Measurements from ENCODE around the gene XCL2. TPM values are rescaled to one million over a fixed set of nuclear protein-coding genes. Genes with fewer than 3 reads are reported as not detected.
"Not testable (repeated sequence)": the region's sequence is repeated elsewhere in the genome, so short reads cannot be mapped to it uniquely, and the experiment has no call there.

XCL2 gene
- not detected for total RNA-seq
- long read RNA-seq, result 0 reads

- intact Hi-C loops (cut with DNase I); DNase-seq (ENCODE audit: low spot score): not testable (repeated sequence)
Measured at GRCh38 chr1:168543840-168544498, at the start of gene XCL2. Gene XCL2 (minus strand): TSS chr1:168543997. CDS start chr1:168543964, 33 bp downstream.

DNA sequence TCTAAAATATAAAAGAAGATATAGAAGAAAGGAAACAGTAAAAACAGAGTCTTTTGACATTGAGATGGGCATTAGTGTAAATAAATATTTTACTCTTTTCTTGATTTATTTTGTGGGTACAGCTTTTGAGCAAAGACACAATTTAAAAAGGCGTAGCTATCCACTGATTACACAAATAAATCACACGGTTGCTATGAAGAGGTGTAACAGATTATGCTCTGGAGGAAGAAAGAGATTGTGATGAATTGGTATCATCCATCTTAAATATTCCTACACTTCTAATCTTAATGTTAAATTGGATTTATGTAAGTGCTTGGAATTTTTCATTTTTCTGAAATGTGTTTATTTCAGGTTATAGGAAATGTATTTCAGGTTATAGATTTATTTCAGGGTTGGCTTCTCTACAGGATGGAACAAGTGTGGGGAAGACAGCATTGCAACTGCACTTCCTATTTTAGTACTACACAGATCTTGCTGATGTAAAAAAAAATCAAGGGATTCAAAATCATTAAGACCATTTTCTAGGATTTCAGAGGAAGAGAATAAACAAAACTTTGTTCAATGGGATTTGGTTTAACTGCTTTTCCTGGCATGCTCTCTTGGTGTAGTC, 47.9 kb upstream of the XCL2 start:
- intact Hi-C loops (cut with DNase I), result no loop called here

DNA sequence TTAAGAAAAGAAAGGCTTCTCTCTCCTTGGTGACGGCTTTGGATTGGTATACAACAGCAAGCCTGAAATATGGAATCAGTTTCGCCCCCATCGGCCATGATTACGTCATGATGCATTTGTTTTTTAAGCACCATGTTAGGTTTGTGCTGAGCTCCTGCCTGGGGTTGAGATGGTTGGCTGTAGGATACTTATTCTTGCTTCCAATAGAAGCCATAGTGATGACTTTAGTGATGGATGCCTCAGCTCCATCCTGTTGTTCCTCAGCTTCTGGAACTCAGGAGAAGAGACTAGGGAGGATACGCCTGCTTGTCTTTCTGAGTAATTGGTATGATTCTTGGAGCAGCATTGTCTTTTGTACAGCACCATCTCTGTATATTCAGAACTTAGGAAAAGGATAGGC, 47.3 kb upstream of the XCL2 start:
- intact Hi-C loops (cut with DNase I), result no loop called here
- DNase-seq (ENCODE audit: low spot score), result no peak

More for the DNA sequence above, 47.9 kb upstream of the XCL2 start:
- no peak for DNase-seq (ENCODE audit: low spot score)

- no peak for DNase-seq (ENCODE audit: low spot score)
- intact Hi-C loops (cut with DNase I), result no loop called here
Measured at GRCh38 chr1:168589167-168589566, 45.4 kb upstream of the XCL2 start.

DNA sequence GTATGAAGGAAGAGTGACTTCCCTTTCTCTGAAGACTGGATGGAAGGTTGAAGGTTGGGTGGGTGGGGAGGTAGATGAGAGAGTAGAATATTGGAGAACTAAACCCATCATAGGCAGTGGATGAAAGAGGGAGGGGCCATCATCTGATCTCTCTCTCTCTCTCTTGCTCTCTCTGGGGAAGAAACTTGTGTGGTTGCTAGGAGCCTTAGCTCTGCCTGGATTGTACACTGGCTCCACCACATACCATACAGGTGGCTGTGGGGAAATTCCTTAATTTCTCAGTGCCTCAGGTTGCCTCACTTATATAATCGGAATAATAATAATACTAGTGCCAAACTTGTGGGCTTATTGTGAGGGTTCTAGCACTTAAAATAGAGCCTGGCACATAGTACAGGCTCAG, 42.1 kb upstream of the XCL2 start:
- no peak for DNase-seq (ENCODE audit: low spot score)
- intact Hi-C loops (cut with DNase I), result no loop called here

DNA sequence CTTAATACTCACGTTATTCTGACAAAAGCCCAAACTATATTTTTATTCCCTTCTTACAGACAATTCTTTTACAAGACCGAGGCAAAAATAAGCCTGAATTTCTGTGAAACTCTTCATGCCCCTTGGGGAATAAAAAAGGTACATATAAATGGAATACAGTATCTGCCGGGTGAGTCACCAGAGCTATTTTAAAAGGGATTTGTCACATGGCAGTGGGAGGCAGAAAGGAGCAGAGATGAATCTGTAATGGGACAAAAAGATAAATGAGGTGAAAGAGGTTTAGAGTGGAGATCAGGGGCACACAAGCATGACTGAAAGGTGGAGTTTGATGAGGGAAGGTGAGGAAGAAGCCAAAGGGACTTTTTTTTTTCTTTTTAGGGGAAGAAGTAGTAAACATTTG, 41.4 kb upstream of the XCL2 start:
- intact Hi-C loops (cut with DNase I), result no loop called here
- DNase-seq (ENCODE audit: low spot score), result no peak

GRCh38 chr1:168583571-168583970, 39.8 kb upstream of the XCL2 start:
- no peak for DNase-seq (ENCODE audit: low spot score)
- intact Hi-C loops (cut with DNase I), result no loop called here

DNA sequence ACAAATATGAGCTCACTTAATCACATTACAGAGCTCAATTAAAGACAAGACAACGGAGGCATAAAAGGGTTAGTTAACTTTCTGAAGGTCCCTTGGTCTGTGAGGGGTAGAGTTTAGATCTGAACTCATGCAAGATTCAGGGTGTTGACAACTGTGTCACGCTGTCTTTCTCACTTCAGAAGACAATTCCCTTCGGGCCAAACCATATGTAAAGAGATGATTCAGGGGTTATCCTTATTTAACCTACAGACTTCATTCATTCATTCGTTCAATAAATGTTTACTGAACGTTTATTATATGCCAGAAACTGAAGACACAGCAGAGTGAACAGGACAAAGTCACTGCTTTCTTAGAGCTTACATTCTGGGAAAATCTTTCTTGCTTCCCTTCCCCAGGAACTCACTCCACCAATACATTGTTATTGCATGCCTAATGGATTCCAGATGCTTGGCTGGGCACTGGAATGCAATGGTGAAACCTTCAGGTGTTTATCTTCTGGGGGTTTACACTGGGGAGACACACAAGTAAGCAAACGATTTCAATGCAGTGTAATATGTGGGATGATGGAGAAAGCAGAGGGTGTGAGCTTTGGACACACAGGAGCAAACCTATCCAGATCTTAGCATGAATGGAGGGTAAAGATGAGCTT, 39.0 kb upstream of the XCL2 start:
- intact Hi-C loops (cut with DNase I), result no loop called here

DNA sequence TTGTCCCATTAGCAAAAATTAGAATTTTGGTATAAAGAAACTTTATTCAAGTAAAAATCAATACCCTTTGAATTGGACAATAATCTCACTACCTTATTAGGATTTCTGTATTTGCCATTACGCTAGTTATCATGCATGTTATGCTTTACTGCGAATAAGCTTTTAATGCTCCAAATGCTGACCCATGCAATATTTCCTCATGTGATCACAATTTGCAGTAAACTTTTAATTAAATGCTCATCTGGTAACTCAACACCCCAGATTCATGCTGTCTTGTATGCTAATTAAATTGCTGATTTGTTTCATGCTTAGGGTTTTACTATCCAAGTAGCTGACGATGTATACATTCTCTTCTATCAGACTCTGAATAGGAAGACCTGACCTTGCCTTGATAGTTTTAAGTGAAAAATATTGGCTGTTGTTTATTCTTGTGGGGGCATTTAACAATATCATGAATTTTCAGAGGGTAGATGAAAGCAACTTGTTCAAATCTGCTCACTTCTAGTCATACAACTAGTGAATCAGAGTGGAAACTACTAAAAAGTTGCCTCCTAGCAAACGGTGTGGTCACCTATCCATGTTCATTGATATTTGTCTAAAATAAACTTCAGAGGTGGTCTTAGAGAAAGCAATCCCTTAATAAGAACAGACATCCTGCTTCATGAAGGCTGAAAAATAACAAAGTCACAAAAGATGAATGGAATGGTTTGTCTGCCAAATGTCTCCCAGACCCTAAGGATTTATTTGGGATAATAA, 38.2 kb upstream of the XCL2 start:
- no peak for DNase-seq (ENCODE audit: low spot score)
- intact Hi-C loops (cut with DNase I), result no loop called here

More for the DNA sequence above, 39.0 kb upstream of the XCL2 start:
- DNase-seq (ENCODE audit: low spot score), result no peak

- DNase-seq (ENCODE audit: low spot score); intact Hi-C loops (cut with DNase I): not testable (repeated sequence)
Measured at GRCh38 chr1:168580991-168581390, 37.2 kb upstream of the XCL2 start.

GRCh38 chr1:168580290-168580689, 36.5 kb upstream of the XCL2 start:
- DNase-seq (ENCODE audit: low spot score); intact Hi-C loops (cut with DNase I): not testable (repeated sequence)

GRCh38 chr1:168578531-168579185, 34.9 kb upstream of the XCL2 start:
- intact Hi-C loops (cut with DNase I), result not testable (repeated sequence)

GRCh38 chr1:168576245-168576688, 32.5 kb upstream of the XCL2 start, which contains the start of gene XCL1:
Gene XCL1 (plus strand): TSS chr1:168576605. CDS start chr1:168576638, 33 bp downstream.
- intact Hi-C loops (cut with DNase I), result not testable (repeated sequence)

More at GRCh38 chr1:168578531-168579185, 34.9 kb upstream of the XCL2 start:
- DNase-seq (ENCODE audit: low spot score), result not testable (repeated sequence)

DNA sequence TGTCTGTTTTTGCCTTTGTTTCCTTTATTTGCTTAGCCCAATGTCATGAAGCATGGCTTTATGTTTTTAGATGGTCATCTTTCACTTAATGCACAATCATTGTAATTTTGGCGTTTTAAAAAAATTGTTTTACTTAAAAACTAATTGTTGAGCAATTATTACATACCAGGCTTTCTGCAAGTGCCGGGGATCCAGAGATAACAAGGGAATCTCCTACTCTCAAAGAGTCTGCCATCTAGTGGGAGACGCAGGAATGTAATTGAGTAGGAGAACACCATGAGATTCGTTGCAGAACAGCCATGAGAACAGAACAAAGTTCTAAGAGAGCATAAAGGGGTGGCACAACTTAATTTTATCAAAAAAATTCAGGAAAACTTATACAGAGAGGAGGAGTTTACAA, 30.4 kb upstream of the XCL2 start:
- not testable (repeated sequence) for DNase-seq (ENCODE audit: low spot score)
- intact Hi-C loops (cut with DNase I), result loop anchor here (5.0 kb wide), 2 partner anchors 132 to 232 kb away; no protein-coding TSS in a partner anchor

More at GRCh38 chr1:168576245-168576688, 32.5 kb upstream of the XCL2 start, which contains the start of gene XCL1:
- DNase-seq (ENCODE audit: low spot score), result not testable (repeated sequence)

GRCh38 chr1:168572633-168573032, 28.8 kb upstream of the XCL2 start:
- intact Hi-C loops (cut with DNase I), result loop anchor here (5.0 kb wide), 2 partner anchors 130 to 230 kb away; no protein-coding TSS in a partner anchor
- no peak for DNase-seq (ENCODE audit: low spot score)

- DNase-seq (ENCODE audit: low spot score), result no peak
- intact Hi-C loops (cut with DNase I), result loop anchor here (5.0 kb wide), 2 partner anchors 128 to 228 kb away; no protein-coding TSS in a partner anchor
Measured at GRCh38 chr1:168570652-168571051, 26.9 kb upstream of the XCL2 start.

GRCh38 chr1:168568346-168568745, 24.5 kb upstream of the XCL2 start:
- no peak for DNase-seq (ENCODE audit: low spot score)
- intact Hi-C loops (cut with DNase I), result no loop called here

DNA sequence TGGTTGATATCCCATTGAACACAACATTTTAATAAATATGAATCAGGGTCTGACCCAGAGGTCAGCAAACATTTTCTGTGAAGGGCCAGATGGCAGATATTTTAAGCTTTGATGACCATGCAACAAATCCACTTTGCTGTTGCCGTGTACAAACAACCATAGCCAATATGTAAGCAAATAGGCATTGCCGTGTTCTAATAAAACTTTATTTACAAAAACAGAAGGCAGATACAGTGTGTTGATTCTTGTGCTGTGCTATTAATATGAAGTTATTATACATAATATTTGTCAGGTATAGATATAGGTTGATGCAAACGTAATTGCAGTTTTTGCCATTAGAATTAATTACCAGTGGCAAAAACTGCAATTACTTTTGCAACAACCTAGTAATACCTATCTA, 23.8 kb upstream of the XCL2 start:
- no peak for DNase-seq (ENCODE audit: low spot score)
- intact Hi-C loops (cut with DNase I), result no loop called here

DNA sequence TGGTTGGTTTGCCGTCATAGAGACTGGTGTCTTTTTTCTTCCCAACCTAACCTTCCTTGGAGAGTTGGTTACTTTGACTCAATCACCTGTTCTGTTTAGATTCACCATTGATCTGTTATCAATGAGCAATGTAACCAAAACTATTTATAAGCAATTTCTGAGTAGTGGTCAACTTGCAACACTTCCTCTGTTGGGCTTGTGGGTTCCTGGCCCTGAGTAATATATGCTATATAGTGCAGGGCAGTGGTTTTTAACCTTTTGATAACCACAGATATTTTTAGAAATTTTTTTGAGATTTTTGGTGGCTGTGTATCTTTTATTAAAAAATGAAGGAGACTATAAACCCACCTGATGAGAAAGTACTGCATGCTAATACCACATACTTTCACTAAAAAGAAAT, 23.2 kb upstream of the XCL2 start:
- intact Hi-C loops (cut with DNase I), result no loop called here

More for the DNA sequence above, 23.2 kb upstream of the XCL2 start:
- DNase-seq (ENCODE audit: low spot score), result no peak
